Calu3 (cell line): ENCODE results near the gene SIRPG. TPM values are rescaled to one million over a fixed set of nuclear protein-coding genes. Genes with fewer than 3 reads are reported as not detected.

Source experiments
- BruUV-seq: library from RNA; stranded (reverse); fragments of 400-500 nt; replicated peaks from 2 replicates; lab custom pipeline; 2021; lab: Mats Ljungman, UMichigan
- CTCF ChIA-PET: fragments of 300-600 bp; sonication (Branson Sonifier 250); formaldehyde crosslinking; loops from one replicate; lab custom pipeline; 2022; ENCODE audit warnings: antibody characterized with exemption; lab: Charles Lee
- DNase-seq: peaks from one replicate; pipeline ENCODE4 v3.0.0; 2022
- H3K27ac Mint-ChIP-seq: one replicate; pipeline ENCODE4 v1.8.0; 2022; ENCODE audit warnings: mixed read lengths; ENCODE audit not compliant: unreplicated experiment
- H3K27me3 Mint-ChIP-seq: one replicate; pipeline ENCODE4 v1.8.0; 2022; ENCODE audit warnings: mixed read lengths; ENCODE audit not compliant: unreplicated experiment
- H3K36me3 Mint-ChIP-seq: one replicate; pipeline ENCODE4 v1.8.0; 2022; ENCODE audit warnings: mild to moderate bottlenecking, moderate library complexity, mixed read lengths; ENCODE audit not compliant: insufficient read depth, unreplicated experiment
- H3K4me1 Mint-ChIP-seq: one replicate; pipeline ENCODE4 v1.8.0; 2022; ENCODE audit warnings: mild to moderate bottlenecking, low read depth, mixed read lengths; ENCODE audit not compliant: unreplicated experiment
- H3K4me3 Mint-ChIP-seq: one replicate; pipeline ENCODE4 v1.8.0; 2022; ENCODE audit warnings: mild to moderate bottlenecking, low read depth, moderate library complexity, mixed read lengths; ENCODE audit not compliant: unreplicated experiment
- H3K9me3 Mint-ChIP-seq: one replicate; pipeline ENCODE4 v1.8.0; 2022; ENCODE audit warnings: low read depth, mixed read lengths; ENCODE audit not compliant: unreplicated experiment
- intact Hi-C: fragments of 100-400 bp; cut with micrococcal nuclease; formaldehyde crosslinking; loops from one replicate; pipeline ENCODE4 v1.10.0; 2022; ENCODE audit not compliant: unreplicated experiment
- total RNA-seq: library from RNA; stranded (reverse); gene quantifications from 2 replicates; pipeline ENCODE4 v1.2.3, GENCODE V29; 2022
- TF ChIP-seq, protein P1 (sequence below): fragments of 200-600 bp; IDR thresholded peaks from one replicate; pipeline ENCODE4 v1.8.0; 2022; ENCODE audit warnings: antibody characterized with exemption; ENCODE audit not compliant: unreplicated experiment

SIRPG gene
- total RNA-seq, 1 experiment from 2014 or later = not detected

DNA sequence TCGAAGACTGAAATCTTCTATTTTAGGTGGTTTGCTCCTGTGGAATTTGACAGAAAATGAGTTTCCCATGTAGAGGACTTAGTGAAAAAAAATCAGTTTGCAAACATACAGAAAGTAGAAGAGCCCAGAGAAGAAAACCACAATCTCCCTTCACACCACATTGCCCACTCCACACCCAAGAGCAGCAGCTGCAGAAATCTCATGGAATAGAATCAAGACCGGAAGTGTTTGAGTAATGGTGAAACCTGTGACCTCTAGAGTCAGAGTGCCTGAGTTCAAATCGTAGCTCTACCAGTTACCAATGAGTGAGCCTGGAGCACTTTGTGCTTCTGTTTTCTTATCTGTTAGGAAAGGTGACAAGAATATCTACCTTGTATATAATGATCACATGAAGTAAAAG lies 4.6 kb downstream of the SIRPG start:
- no TSS peak for BruUV-seq
- H3K27ac Mint-ChIP-seq = no peak overlapping the region
- no peaks in the 10 kb centered on the region for H3K36me3 Mint-ChIP-seq
- peaks cover 7% of the 10 kb centered on the region for H3K4me1 Mint-ChIP-seq
- CTCF ChIA-PET = no interaction called here
- no peaks in the 10 kb centered on the region for H3K27me3 Mint-ChIP-seq
- peaks cover 3% of the 10 kb centered on the region for H3K9me3 Mint-ChIP-seq
- TF ChIP-seq, protein P1, sequence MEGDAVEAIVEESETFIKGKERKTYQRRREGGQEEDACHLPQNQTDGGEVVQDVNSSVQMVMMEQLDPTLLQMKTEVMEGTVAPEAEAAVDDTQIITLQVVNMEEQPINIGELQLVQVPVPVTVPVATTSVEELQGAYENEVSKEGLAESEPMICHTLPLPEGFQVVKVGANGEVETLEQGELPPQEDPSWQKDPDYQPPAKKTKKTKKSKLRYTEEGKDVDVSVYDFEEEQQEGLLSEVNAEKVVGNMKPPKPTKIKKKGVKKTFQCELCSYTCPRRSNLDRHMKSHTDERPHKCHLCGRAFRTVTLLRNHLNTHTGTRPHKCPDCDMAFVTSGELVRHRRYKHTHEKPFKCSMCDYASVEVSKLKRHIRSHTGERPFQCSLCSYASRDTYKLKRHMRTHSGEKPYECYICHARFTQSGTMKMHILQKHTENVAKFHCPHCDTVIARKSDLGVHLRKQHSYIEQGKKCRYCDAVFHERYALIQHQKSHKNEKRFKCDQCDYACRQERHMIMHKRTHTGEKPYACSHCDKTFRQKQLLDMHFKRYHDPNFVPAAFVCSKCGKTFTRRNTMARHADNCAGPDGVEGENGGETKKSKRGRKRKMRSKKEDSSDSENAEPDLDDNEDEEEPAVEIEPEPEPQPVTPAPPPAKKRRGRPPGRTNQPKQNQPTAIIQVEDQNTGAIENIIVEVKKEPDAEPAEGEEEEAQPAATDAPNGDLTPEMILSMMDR = no peak
- no peak for DNase-seq
- intact Hi-C loops = no loop called here
- H3K4me3 Mint-ChIP-seq = no peak overlapping the region

DNA sequence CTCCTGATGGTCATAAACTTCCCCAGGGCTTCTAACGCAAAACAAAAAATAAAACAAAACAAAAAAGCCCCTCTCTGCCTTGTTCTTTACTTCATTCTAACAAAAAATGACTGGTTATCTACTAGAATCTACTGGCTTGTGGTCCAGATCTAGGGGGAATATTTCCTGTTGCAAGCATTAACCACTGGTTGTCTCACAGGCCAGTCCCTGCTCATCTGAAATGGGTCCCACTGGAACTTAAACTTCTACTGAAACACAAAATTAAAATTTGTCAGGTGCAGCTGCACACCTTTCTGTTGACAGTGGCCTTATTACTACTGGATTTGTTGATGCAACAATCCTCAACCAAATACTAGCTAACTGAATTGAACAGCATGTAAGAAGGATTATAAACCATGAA lies 5.5 kb downstream of the SIRPG start:
- CTCF ChIA-PET = no interaction called here
- H3K27me3 Mint-ChIP-seq = no peaks in the 10 kb centered on the region
- no peak overlapping the region for H3K4me3 Mint-ChIP-seq
- H3K36me3 Mint-ChIP-seq = no peaks in the 10 kb centered on the region
- no peak for DNase-seq
- H3K9me3 Mint-ChIP-seq = peaks cover 3% of the 10 kb centered on the region
- TF ChIP-seq, protein P1 = no peak
- no peak overlapping the region for H3K27ac Mint-ChIP-seq
- BruUV-seq = no TSS peak
- peaks cover 7% of the 10 kb centered on the region for H3K4me1 Mint-ChIP-seq
- intact Hi-C loops = no loop called here

DNA sequence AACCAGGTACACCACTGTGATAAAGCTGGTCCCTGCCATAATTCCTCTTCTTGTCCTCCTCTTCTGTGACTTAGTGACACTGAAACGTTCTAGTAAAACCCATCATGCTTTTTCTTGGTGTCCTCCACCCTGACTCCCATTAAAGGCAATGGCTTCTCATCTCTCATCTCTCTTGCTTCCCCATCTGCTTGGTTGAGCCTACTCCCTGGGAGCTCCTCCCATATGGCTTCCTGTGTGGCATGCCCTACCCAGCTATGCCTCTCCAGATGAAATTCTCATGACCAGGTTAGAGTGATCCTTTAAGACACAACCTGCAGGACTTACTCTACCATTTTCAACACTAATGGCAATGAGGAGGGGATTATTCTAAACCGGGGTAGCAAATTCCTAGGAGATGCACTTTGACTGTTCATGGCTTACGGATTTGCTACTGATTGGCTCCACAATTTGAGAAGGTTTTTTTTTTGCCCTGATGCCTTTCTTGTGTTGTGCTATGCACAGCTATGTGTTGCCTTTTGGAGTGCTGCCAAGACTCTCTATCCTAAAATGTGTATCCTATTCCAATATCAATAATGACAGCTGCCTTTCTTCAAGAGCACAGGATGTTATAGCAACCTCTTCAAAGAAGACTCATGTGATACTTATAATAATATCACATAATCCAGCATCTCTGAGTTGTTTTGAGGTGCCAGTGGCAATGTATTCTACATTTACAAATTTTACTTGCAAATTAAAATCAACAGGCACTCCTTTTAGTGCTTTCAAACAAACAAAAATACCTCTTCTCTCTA lies 6.1 kb downstream of the SIRPG start:
- Mint-ChIP-seq H3K27ac (no peak overlapping the region), H3K4me3 (no peak overlapping the region), H3K36me3 (no peaks in the 10 kb centered on the region), H3K9me3 (peaks cover 3% of the 10 kb centered on the region), H3K4me1 (peaks cover 7% of the 10 kb centered on the region), H3K27me3 (no peaks in the 10 kb centered on the region)
- TF ChIP-seq, protein P1 = no peak
- intact Hi-C loops = no loop called here
- CTCF ChIA-PET = no interaction called here
- BruUV-seq = no TSS peak
- DNase-seq = no peak

DNA sequence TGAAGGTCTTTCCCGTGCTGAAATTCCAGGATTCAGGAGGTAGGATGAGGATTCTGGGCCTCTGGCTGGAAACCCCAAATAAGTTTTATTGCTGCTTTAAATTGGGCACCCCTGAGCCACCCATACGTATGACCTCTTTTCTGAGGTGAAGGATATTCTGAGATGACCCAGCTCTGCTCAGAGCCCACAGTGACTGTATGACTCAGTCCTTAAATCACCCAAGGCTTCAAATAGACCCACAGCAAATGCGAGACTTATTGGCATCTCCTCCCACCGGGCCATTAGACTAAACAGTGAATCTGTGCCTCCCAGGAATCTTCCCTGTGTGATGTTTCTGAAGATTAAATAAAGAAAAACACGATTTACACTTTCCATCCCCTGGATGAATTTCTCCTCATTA lies 9.5 kb downstream of the SIRPG start:
- Mint-ChIP-seq H3K9me3 (no peaks in the 10 kb centered on the region), H3K4me3 (no peak overlapping the region), H3K36me3 (no peaks in the 10 kb centered on the region), H3K4me1 (no peaks in the 10 kb centered on the region), H3K27ac (no peak overlapping the region), H3K27me3 (no peaks in the 10 kb centered on the region)
- BruUV-seq = no TSS peak
- intact Hi-C loops = no loop called here
- TF ChIP-seq, protein P1 = no peak
- DNase-seq = no peak
- CTCF ChIA-PET = no interaction called here
